Measurements from ENCODE around the gene ATF1.
"Not testable (repeated sequence)": the region's sequence is repeated elsewhere in the genome, so short reads cannot be mapped to it uniquely, and the experiment has no call there.

ATF1 gene

GRCh38 chr12:50868881-50869280, 105.0 kb downstream of the ATF1 start:
- DNase-seq = not testable (repeated sequence)

All from effector CD8-positive, alpha-beta T cell (primary cell).